ENCODE results near the gene MAP3K2.

MAP3K2 gene

DNA sequence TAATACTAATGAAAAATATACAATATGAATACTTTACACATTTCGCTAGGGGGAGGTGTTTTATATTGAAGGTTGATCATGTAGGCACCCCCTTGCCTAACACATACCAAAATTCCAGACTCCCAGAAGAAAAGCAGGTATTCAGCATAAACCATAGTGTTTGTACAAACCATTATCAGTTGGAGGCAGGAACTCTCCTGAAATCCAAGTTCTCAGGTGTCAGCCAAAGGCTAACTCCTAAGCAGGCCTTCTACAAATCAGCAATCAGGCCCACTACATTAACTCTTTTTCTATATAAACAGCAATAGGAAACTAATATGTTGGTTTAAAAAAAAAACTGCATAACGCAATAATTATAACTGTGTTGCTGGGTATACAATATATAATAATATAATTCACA is 44.5 kb downstream of the MAP3K2 start:
- no peak for DNase-seq

DNA sequence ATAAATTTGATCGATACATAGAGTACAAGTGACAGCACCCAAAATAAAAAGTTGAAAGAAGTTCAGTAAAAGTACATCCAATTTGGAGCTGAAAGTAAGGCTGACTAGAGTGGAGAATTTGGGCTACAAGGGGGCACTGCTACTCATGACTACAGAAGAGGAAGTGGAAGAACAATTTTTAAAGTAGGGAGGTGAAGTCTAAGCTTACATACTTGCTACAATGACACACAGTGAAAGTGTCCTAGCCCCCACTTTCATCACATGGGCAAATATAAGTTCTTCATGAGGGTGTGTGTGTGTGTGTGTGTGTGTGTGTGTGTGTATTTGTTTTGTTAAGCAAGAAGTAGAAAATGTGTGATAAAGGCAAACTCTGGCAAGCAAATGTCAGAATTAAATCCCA is 45.7 kb downstream of the MAP3K2 start:
- no peak for DNase-seq

DNA sequence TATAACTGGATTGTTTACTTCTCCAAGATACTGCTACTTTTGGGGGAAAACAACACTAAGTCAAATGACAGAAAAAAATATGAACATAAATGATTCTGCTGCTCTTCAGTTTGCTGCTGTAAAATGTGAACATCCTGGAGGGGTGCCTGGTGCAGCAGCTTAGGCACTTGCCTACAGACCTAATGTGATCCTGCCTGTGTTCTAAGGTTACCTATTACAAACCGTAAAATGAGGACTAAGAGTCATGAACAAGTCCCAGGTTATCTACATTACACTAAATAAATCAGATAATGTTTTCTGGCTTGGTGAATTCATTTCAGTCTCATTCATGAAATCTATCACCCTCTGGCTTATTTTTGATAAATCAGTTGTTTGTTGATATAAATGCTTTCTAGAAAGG is 55.4 kb downstream of the MAP3K2 start:
- no peak for DNase-seq

DNA sequence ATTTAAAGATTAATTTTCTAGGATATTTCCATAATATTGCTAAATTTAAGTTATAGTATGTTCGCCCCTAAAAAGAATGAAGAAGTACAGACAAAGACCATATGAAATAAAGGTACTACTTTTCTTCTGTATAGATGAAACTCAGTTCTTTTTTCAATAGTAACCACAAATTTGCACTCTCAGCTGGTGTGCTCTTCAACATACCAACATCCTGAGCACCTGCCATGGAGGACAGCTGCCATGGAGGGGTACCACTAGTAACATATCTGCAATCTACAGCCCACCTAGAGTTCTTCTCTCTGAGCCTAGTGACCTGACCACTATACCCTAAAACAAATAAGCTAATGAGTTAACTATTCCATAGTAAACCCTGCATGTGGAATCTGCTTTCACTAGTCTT is 57.0 kb downstream of the MAP3K2 start:
- no peak for DNase-seq

DNA sequence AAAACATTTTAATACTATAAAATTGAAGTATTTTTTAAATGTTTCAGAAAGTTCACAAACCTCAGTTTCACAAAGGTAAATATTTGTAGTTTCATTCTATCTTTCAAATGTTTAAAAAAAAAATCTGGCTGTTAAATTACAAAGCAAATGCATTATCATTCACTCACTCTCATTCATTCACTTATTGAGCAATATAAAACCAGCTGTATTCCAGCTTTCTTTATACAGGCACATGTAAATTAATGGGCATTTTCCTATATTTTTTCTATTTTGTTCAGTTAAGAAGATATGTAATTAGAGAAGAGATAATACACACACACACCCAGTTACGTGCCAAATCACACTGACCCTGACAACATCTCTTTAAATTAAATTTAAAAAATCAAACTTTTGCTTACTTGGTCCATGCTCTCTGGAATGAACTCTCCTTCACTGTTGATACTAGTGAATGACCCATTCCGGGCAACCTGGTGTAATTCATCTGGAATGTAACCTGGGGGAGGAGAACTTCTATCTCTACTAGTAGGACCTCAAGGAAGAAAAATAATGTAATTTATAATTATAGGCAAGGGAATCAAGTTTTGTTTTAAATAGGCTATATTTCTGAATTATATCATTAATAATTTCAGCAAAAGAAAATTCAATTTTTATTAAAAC is 61.4 kb downstream of the MAP3K2 start:
- no peak for DNase-seq

DNA sequence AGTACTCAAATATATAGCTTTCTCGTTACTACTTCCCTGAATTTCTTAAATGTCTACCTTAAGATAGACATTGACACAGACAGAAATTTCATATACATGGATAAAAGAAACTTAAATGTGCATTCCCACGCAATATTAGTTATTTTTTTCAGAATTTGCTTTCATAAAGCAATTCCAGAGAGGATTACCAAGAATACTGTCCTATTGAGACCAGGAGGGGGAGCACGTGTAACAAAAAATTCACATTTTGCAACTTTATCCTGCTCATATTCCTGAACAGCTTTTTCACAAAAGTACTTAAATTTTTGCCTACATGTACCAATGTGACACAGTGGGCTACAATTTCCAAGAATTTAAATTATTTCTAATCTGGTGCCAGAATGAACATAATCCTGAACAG is 63.1 kb downstream of the MAP3K2 start:
- peak; percentile 57 for DNase-seq

DNA sequence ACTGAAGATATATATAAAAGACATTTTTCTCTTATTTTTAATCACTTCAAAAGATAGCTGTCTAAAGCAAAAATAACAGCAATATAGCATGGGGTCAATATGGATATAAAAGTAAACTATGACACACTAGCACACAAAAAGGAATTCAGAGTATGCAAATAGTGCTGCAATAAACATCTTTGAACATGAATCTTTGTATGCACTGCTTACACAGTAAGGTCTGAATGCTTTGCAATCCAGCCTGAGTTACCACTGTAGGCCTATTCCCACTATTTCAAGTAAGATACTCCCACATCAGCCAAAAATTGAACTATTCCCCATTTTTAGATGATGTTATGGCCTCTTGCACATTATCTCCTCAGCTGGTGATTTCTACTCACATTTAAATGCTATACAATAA is 66.5 kb downstream of the MAP3K2 start:
- DNase-seq: no peak

DNA sequence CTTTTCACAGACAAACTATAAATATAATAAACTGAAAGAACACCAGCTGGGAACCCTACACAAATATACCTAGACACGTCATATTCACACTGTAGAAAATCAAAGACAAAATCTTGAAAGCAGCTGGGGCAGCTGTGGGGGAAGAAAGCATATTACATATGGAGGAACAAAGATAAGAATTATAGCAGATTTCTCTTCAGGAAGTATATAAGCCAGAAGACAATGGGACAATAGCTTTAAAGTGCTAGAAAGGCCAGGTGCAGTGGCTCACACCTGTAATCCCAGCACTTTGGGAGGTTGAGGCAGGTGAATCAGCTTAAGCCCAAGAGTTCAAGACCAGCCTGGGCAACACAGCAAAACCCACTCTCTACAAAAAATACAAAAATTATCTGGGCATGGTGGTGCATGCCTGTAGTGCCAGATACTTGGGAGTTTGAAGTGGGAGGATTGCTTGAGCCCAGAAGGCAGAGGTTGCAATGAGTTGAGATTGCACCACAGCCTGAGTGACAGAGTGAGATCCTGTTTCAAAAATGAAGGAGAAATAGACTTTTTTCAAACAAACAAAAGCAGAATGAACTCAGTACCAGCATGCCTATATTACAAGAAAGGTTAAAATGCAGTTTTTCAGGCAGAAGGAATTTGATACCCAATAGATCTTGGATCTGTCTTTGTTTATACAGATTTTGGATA is 67.0 kb downstream of the MAP3K2 start:
- no peak for DNase-seq

DNA sequence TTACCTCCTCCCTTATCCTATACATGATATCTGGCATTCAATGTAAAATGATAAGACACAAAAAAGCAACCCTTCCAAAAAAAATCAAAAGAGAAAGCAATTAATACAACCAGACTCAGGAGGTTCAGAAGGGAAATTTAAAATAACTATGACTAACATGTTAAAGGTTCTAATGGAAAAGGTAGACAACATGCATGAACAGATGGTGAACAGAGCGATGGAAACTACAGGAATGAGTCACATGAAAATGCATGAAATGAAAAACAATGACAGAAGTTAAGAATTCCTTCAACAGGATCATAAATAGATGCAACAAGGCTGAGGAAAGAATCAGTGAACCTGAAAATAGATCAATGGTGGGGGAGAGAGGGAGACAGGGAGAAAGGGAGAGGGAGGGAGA is 67.7 kb downstream of the MAP3K2 start:
- no peak for DNase-seq

DNA sequence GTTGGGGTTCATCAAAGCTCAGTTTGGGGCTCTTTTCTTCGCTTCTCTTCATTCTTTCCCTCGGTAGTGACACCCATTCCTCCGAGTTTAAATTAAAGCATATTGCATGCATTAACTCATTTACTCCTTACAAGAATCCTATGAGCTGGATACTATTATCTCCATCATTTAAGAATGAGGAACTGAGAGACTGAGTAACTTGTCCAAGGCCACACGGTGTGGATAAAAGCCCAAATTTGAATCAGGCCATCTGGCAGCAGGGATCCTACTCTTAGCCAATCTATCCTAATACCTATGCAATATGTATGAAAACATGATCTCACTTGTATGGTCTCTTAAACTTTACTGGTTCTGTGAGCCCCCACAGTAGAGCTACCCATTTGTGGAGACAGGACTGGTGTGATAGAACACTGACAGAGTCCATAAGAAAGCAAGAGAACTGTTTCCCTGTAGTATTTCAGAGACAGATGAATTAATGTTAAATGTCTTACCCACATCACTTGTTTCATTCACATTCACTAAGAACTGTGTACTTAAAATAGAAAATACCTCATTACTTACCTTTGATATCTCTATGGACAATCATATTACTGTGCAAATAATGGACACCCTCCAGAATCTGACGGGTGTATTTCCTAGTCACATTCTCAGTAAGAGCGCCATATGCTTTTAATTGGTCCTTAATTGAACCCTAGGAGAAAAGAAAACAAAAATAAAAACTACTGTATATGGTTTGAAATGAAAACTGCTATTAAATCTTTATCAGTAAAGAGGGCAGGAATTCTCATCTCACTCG is 73.4 kb downstream of the MAP3K2 start:
- no peak for DNase-seq

DNA sequence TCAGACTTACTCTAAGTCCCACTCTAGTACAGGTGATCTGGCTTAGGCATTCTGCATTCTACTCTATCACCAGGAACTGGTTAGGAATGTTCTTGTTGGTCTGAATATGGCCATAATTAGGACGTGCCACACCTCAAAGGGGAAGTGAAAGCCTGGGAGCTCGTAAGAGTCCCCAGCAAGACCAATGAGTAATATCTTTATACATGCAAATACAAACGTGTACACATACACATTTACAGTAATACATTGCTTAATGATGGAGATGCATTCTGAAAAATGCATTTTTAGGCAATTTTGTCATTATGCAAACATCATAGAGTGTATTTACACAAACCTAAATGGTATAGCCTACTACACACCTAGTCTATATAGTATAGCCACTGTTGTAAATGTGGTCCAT is 74.4 kb downstream of the MAP3K2 start:
- no peak for DNase-seq

DNA sequence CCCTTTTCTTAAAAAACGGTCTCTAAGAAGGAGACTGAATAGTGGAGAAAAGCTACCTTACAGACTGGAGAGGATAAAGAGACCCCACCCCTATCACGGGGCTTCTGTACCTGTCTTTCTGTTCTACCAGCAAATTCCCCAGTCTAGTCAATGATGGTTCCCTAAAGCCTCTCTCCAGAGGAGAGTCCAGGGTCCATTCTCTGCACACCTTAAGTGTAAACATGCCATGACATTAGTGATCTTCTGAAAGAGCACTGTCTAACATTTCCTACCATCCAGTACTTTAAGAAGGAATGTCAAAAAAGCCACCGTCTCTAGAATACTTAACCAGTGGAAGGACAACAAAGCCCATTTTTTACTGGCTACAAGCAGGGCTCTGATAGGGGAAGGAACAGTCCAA is 76.8 kb downstream of the MAP3K2 start:
- no peak for DNase-seq

DNA sequence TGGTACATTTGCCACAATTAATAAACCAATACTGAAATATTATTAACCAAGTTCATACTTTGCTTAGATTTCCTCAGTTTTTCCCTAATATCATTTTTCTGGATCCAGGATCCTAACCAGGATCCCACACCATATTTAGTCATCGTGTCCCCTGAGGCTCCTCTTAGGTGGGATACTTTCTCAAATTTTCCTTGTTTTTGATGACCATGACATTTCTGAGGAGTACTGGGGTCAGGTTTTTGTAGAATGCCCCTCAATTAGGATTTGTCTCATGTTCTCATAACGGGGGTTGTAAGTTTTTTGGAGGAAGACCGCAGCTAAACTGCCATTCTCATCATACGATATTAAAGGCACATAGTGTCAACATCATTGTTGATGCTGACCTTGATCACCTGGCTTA is 78.3 kb downstream of the MAP3K2 start:
- no peak for DNase-seq

DNA sequence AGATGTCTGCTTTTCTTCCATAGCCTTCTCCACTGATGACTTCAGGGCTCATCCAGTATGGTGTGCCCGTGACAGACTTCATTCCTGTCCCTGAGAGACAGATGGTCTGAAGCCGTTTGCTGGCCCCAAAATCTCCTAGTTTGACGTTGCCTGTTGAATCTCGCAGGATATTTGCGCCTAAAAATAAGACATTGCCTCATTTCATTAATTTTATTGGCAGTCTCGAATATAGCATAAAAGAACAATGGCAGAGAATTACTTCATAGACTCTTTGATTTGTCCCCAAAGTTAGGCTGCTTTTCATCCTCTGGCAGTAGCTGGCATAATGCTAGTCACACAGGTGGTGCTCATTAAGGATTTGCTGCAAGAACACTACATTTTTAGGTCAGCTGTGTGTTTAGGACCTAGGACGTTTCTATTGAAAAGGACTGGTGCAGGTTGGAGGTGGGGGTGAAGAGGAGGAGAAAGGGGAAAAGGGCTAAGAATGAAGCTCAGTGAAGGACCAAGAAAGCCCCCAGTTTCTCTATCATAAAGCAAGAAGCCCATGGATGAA is 79.1 kb downstream of the MAP3K2 start:
- DNase-seq: no peak

DNA sequence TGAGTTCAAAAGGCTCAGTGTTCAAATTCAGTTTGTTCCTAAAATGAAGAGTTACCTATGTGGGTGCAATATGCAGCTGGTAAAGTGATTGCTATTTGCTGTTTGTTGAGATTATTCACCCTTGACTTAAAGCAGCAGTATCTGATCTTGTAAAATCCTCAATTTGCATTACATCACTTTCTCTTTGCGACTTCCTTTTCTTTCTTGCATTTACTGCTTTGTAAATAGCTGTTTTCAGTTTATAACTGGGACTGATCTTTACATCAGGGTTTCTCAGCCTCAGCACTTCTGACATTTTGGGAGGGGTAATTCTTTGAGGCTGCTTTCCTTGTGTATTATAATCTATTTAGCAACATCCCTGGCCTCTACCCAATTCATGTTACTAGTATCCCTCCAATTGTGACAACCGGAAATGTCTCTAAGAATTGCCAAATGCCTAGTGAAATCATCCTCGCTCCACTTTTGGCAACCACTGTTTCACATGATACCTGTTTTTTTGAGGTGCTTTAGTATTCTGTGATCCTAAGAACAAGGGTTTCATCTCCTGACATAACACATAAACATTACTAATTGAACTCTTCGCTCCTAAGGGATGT is 81.7 kb downstream of the MAP3K2 start:
- DNase-seq: no peak

DNA sequence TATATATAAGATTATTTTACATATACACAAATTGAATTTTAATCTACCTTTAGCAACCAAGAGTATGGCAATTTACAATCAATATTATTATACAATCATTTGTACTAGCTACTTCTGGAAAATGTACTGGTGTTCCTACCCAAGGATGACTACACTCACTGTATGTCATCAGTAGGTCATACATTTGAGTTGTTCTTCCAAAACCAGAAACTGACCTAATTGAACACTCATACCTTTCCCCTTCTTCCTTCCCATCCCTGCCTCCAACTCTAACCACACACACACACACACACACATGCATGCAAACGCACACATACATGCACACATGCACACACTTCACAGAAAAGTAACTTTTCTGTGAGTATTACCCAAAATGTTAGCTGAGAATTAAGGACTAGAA is 85.6 kb downstream of the MAP3K2 start:
- no peak for DNase-seq

DNA sequence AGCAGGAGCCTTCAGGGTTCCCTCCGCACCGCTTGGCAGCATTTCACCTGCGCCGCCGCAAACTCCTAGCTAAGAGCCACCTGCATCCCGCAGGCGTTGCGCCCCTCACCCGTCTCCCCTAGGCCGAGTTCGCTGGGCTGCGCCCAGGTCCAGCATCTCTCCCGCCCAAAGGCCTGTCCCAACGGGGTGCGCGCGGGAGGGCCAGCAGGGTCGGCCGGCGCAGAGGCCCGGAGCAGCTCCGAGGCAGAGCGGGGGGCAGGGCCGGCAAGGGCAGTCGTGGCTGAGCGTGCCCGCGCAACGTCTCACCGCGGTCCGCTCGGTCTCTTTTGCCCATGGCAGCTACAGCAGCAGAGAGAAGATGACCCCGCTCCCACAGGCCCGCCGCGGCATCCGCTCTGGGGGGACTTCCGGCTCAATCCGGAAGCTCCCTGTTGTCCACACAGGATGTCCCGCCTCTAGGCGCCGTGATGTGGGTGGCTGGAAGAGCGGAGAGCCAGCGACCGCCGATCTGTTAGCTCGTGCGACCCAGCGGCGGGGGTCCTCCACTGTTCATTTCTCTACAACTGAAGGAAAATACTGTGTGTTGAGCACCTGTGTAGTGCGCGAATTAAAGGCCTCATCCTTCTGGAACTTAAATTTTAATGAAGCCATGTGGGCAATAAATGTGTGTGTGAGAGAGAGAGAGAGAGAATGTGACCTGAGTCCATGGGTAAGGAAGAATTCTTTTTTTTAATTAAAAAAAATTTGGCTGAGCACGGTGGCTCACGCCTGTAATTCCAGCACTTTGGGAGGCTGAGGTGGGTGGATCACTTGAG is 93.8 kb downstream of the MAP3K2 start, which contains the start of gene ERCC3:
ERCC3 (minus strand) TSS at position 397 of the 815 bp plus-strand sequence; CDS start at position 334, 63 bp downstream.
- peak; percentile 91 for DNase-seq

DNA sequence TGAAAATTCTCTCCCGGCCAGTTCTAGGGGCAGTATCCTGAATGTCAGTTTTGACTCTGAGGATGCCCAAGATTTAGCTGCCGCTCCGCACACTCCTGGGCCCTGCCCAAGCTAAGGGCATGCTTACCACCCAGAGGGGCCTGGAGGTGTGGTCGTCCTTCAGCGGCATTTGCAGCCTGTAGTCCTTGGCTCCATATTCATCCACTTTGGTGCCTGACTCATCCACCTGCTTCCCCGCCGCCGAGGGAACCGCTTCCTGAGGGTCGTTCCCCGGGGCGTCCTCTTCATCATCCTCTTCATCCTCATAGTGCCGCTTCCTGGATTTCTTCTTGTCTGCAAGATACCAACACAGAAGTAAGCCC is 94.4 kb downstream of the MAP3K2 start:
- DNase-seq: no peak

DNA sequence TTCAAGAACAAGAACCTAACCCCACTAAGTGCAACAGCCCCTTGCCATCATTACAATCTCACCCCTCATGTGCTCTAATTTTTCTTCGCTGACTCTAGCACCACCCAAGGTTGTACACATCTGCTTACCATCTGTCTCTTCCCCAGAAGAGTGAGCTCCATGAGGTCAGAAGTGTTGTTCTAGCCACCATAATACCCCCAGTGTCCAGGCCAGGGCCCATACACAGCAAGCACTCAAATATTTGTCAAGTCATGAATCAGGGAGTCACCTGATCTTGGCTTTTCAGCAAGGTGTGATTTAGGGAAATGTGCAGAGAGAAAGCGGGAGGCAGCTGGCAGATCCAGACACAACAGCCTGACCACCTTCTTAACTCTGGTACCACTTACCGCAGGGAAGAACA is 99.5 kb downstream of the MAP3K2 start:
- no peak for DNase-seq

DNA sequence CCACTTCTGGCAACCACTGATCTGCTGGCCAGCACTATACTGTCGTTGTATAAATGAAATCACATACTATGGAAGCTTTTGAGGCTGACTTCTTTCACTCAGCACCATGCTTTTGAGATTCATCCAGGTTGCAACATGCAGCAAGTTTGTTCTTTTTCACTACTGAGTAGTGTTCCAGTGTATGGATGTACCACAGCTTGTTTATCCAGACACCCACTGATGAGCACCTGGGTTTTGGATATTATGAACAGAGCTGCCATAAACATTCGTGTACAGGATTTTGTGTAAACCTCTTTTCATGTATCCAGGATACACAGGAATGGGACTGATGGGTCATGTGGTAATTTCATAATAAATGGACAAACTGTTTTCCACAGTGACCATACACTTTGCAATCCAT is 104.5 kb downstream of the MAP3K2 start:
- DNase-seq: no peak

DNA sequence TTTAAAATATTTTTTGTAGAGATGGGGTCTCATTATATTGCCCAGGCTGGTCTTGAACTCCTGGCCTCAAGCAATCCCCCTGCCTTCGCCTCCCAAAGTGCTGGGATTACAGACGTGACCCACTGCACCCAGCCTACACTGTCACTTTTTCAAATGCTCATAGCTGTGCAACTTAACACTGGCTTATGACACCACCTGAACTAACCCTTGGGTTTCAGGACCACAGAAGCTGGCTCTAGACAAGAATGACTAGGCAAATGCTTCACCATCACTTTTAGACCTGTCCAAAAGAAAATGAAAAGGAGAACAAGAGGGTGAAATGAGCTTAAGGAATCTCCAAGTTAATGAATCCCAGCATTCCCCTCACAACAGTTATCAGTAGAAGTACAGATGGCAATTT is 107.1 kb downstream of the MAP3K2 start:
- DNase-seq: no peak

DNA sequence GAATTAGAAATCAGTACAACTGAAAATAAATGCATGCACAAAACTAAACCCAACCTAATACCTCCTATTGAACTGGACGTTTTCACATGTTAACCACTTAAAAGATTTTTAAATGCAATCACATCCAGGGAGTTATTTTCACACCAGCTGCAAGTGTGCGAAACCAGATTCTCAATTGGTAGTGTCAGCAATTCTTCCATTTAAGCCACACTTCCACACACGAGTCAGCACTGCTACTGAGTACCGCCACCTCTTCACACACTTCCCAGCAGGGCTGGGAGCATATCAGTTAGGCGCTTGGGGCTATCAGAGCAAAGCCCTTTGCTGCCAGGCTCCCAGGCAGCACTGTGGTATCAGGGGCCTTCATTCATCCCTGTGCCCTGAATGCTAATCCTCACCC is 108.0 kb downstream of the MAP3K2 start:
- no peak for DNase-seq

DNA sequence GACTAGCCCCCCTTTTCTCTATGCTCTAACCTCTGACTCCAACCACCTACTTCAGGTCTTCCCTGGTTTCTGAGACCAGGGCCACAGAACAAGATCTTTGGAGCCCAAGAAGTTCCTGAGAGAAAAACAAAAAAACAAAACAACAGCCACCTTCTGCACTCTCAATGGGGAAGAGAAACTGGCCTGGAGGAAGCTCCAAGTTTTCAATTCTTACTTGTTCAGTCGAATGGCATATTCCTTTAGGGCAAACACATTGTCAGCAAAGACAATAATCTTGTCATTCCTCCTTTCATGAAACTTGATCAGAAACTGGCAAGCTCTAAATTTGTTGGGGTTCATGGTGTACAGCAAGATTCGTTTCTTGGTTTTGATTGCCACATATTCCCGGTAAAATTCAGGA is 108.8 kb downstream of the MAP3K2 start:
- DNase-seq: no peak
